Measurements from ENCODE around the gene SYNRG.
A peak's percentile ranks its signal among the peaks of the same experiment; 100 is the strongest.

SYNRG gene

GRCh38 chr17:37592291-37592690, 16.9 kb downstream of the SYNRG start:
- DNase-seq = no peak

DNA sequence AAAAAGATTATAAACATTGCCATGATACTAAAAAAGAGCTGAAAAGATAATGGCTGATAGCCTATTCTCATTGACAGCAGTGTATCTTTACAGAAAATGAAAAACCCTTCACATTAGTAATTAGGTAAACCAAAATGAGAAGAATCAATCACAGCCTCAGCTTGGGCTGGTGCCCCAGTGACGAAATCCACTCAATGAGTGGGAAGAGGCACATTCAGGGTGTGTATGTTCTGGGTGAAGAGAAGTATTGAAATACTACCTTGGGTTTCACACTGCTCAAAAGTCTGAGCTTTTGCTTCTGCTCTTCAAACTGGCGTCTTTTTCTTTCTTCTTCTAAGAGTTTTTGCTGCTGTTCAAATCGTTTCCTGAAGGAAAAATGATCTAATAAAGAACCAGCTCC, 24.2 kb downstream of the SYNRG start:
- no peak for DNase-seq

DNA sequence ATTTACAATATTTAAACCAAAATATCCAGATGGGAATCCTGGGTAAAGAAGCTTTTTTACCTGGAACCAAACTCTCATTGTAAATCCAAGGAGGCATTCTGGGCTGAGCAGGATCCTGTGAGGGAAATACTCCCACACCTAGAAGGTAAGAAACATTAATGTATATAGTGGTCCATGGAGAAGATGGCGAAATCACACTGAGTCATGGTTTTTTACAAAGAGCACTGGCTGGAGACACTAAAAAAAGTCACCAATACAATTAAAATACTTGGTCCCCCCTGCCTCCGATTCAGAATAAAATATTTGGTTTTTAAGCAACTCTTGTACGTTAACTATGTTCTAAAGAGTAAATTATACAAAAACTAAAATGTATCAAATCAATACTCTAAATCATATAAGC, 32.9 kb downstream of the SYNRG start:
- DNase-seq = no peak

DNA sequence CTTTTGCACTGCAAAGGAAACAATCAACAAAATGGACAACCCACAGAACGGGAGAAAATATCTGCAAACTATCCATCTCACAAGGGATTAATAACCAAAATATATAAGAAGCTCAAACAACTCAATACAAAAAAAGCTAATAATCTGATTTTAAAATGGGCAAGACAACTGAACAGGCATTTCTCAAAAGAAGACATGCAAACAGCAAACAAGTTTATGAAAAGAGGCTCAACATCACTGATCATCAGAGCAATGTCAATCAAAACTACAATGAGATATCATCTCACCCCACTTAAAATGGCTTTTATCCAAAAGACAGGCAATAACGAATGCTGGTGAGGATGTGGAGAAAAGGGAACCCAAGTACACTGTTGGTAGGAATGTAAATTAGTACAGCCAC, 34.8 kb downstream of the SYNRG start:
- no peak for DNase-seq

GRCh38 chr17:37571674-37572073, 37.5 kb downstream of the SYNRG start:
- no peak for DNase-seq

- DNase-seq = peak; percentile 39
Measured at GRCh38 chr17:37570527-37571093, 38.6 kb downstream of the SYNRG start.

DNA sequence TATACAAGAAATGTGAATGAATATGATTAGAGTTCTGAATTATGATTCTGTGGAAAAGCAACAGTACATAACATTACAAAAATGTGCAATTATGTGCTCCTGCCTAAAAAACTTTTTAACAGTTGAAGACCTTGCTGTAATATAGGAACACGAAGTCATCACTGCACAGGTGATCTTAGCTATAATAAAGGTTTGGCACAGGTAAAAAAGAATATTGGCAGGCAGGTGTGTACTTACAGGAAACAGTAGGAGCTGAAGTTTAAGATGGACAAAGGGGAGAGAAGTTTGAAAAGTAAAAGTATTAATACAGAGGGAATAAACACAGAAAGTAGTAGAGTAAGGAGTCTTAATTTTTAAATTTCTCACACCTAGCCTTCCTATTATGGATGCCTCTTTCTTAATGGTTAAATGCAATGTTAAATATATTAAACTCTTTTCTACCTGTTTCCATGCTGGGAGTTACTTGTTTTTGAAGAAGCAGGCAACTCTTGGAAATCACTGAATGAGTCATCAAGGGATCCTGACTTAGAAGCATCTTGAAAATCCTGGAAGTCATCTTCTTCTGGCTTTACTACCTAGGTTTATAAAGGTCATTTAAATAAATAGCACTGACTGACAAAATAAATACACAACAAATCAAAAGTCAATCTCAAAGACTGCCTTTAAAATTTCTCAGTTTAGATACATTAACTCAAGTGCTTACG, 40.7 kb downstream of the SYNRG start:
- DNase-seq = no peak

GRCh38 chr17:37567538-37567937, 41.7 kb downstream of the SYNRG start:
- DNase-seq = no peak

DNA sequence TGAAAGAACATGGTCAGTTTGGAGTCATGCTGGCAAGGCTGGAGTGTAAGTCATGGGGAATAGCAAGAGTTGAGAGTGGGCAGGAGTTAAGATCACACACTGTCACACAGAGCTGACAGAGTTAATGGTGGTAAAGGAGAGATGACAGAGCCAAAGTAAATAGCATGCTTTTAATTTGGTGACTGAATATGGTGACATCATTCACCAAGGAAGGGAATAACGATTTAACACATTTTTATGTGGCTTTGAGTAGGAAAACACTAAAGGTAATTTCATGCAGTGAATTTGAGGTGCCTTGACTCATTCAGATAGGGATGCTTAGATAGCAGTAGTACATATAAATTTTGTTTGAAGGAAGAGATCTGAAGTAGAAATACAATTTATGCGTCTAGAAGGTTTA, 42.1 kb downstream of the SYNRG start:
- DNase-seq = no peak

DNA sequence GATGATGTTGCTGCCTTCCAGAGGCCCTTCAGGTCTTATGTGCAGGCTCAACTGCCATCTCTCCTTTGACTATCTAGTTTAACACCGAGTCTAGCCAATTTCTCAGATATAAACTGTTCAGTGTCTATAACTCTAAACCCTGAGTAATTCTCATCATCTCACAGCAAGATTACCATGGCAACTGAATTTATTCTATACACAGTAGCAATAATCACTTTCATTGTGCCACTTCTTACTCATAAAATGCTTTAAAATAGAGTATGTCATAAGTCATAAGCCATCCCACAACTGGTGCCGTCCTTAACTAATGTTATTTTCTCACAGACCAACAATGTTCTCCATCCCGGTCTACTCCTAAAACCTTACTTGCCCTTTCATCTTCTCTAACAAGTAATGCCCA, 45.0 kb downstream of the SYNRG start:
- no peak for DNase-seq

GRCh38 chr17:37562016-37562745, 47.0 kb downstream of the SYNRG start:
- DNase-seq = no peak

DNA sequence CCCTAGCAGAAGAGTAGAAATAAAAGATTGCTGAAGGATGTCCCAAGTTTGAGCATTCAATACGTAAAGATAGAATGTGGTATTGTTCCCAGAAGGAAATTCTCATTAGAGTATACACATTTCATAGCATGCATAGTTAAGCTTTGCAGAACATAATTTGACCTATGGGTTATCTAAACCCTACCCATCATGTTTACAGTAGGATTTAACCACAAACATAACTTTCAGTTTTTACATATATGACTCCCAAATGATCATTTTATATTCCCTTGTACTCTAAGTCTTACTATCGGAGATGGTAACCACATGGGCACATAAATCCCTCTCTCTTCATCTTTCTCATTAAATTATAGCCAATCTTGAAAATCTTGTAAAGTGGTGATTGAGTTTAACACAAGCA, 50.9 kb downstream of the SYNRG start:
- no peak for DNase-seq

DNA sequence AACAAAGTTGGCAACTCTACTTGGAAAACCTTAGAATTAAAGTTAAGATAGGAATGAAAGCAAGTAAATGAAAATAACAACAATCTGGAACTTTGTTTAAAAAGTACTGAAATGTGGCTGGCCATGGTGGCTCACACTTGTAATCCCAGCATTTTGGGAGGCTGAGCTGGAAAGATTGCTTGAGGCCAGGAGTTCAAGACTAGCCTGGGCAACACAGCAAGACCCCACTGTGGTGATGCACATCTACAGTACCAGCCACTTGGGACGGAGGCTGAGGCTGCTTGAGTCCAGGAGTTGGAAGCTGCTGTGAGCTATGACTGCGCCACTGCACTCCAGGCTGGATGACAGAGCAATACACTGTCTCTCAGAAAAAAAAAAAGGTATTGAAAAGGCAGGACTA, 51.7 kb downstream of the SYNRG start:
- no peak for DNase-seq

DNA sequence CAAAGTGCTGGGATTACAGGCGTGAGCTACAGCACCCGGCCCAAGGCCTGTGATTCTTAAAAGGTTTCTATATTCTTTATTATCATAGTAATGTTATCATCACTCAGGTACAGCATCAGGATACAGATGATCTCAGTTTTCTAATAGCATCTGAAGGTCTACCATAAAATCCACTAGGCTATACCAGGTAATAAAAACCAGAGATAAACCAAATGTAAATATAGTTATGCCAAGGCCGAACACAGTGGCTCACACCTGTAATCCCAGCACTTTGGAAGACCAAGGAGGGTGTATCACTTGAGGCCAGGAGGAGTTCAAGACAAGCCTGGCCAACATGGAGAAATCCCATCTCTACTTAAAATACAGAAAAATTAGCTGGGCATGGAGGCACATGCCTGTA, 53.8 kb downstream of the SYNRG start:
- DNase-seq = no peak

DNA sequence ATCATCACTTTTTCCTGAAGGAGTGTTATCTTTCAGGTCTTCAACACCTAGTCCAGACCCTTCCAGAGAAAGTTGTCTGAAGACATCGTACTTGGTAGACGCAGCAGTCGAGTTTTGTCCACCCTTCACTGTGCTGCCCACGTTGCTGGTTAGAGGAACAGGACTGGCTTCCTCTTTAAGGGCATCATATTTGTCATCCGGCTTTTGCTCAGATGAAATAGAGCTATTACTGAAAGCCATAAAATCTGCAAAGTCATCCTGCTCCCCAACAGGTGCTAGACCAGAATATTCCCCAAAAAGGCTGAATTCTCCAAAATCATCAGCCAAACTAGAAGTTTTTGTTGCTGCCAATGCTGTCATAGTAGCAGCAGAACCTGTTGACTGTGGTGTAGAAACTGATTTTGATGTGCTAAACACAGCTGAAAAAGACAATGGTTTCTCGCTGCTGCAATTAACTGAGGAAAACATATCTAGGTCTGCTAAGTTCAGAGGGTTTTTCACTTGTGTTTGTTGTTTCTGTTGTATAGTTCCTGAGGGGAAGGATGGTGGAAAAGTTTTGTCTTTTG, 55.7 kb downstream of the SYNRG start:
- DNase-seq = no peak

DNA sequence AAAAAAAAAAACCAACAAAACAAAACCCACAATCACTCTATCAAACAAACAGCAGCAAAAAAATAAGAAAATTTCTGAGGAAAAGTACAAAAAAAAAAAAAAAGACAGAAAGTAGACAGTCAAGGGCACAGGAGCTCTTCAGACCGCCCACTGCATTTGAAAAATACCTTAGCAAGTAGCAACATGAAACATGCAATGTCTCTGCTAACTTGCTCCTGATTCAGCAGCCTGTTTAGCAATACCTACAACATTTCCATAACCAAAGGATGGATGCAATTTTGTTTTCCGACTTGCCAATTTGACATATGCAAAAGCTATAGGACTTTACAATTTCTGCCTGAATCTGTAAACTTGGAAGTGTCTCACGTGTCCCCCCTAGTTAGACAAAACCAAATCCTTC, 57.4 kb downstream of the SYNRG start:
- no peak for DNase-seq

- no peak for DNase-seq
Measured at GRCh38 chr17:37547986-37548385, 61.2 kb downstream of the SYNRG start.

DNA sequence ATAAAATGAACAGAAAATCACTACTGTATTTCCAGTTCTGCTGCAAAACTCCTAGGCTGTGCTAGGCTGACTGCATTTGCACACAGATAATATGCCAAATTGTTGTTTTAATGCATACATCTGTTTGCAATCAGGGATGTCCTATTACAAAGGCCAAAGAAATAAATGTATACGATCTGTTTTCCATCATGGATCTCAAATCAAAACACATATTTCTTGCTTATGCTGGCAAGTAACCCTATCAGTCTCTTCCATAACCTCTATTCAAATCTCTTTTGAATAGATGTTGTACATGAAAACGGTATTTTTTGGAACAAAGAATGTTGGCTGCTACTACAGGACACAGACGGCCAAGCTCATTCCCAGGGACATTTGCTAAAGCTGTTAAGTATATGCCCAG, 62.9 kb downstream of the SYNRG start:
- DNase-seq = no peak

GRCh38 chr17:37545486-37545885, 63.7 kb downstream of the SYNRG start:
- DNase-seq = no peak

DNA sequence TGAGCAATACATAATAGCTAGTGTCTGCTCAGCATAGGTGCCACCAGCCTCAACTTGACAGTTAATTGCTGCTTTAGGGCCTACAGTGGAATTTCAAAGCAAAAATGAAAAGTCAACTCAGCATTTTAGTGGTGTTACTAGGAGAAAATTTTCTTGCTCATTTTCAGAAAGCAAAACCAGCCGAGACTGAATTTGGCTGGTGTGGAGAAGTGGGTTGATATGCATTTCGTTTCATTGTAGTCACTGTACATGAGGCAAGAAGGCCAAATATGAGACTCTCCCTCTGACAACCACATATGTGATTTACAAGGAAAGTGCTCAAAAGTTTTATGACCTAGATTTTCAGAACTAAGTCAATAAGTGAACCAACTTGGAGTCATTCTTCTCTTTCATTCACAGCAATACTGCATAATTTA, 65.6 kb downstream of the SYNRG start:
- DNase-seq = peak; percentile 11

- DNase-seq = peak; percentile 12
Measured at GRCh38 chr17:37541880-37542660, 67.1 kb downstream of the SYNRG start.

DNA sequence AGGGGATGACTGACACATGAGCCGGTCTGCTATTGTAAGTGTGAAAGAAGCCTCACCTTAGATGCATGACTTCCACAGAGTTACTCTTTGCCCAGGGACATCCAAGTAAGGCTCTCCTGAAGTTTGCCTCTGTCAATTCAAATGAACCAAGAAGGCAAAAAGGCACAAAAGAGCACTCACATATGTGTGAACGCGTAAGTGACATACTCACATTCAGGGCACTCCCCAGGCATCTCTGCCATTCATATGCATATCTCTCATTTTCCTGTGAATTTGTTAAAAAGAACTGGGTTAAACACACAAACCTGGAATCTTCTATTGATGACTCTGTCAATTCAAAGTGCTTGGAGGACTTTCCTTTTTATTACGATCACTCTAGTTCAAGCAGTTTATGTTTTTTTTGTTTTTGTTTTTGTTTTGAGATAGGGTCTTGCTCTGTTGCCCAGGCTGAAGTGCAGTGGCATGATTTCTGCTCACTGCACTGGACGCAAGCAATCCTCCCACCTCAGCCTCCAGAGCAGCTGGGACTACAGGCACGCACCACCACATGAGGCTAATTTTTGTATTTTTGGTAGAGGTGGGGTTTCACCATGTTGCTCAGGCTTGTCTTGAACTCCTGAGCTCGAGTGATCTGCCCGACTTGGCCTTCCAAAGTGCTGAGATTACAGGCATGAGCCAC, 70.1 kb downstream of the SYNRG start:
- DNase-seq = no peak

DNA sequence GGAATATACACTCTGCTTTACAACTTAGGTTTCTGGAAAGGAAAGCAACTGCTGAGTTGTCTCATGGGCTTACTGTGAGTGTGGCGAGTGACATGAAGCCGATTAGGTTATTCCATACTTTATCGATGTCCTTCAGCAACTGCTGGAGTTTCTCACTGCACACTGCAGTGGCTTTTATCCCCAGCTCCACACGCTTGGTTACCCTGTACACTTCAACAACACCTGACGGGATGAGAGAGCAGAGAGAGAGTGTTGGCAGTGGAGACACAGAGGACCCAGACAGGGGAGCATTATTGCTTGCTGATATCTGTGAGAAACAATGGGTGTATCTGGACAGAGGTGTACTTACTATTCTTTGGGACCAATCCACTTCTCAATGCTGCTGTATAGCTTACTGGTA, 73.3 kb downstream of the SYNRG start:
- DNase-seq = no peak

All from activated CD4-positive, alpha-beta T cell treated with anti-CD3 and anti-CD28 coated beads, Interleukin-10, Interleukin-2, amounts not matched to agents 100 ng/mL and 50 ng/mL, durations not matched to agents 16 hours and 8 hours (primary cell).